H1 (cell line): Measurements from ENCODE around the gene CHDH. TPM values are rescaled to one million over a fixed set of nuclear protein-coding genes. Genes with fewer than 3 reads are reported as not detected.

Source experiments
- CTCF ChIA-PET: fragments of 300-600 bp; sonication (Branson Sonifier 250); formaldehyde crosslinking; loops from one replicate; lab custom pipeline; 2021; ENCODE audit not compliant: partially characterized antibody; lab: Charles Lee
- POLR2A ChIA-PET: fragments of 300-600 bp; sonication (Branson Sonifier 250); formaldehyde crosslinking; loops from one replicate; lab custom pipeline; 2021; ENCODE audit warnings: inconsistent platforms; ENCODE audit not compliant: partially characterized antibody; lab: Charles Lee
- DNase-seq, 2 experiments: peaks; one replicate each; pipeline versions ENCODE4 v3.0.0 to v3.0.0-alpha.2; 2010 to 2022; ENCODE audit warnings: low spot score in 2 of 2, low read depth in 1 of 2, mixed read lengths in 1 of 2
- FAIRE-seq: peaks from 2 replicates; lab custom pipeline; 2011; peaks lifted over from hg19 to GRCh38; lab: Jason Lieb, UNC
- H2AFZ ChIP-seq: 2 replicates; pipeline ENCODE4 v1.8.1; 2012; ENCODE audit warnings: low read length, inconsistent platforms
- H2AK5ac ChIP-seq: 2 replicates; pipeline ENCODE4 v1.6.1; 2013; ENCODE audit warnings: low read depth, low read length
- H2BK120ac ChIP-seq: replicated peaks from 2 replicates; pipeline ENCODE3; 2013; ENCODE audit warnings: low read depth, low read length, inconsistent platforms
- H2BK12ac ChIP-seq: 2 replicates; pipeline ENCODE4 v1.6.1; 2013; ENCODE audit warnings: low read depth, low read length
- H2BK15ac ChIP-seq: 2 replicates; pipeline ENCODE4 v1.6.1; 2013; ENCODE audit warnings: low read length
- H2BK20ac ChIP-seq: 2 replicates; pipeline ENCODE4 v1.6.1; 2013; ENCODE audit warnings: low read length
- H2BK5ac ChIP-seq: 2 replicates; pipeline ENCODE4 v1.6.1; 2013; ENCODE audit warnings: low read depth, low read length
- H3K14ac ChIP-seq: 2 replicates; pipeline ENCODE4 v1.6.1; 2013; ENCODE audit warnings: inconsistent platforms; ENCODE audit not compliant: insufficient read length
- H3K18ac ChIP-seq: 2 replicates; pipeline ENCODE4 v1.6.1; 2013; ENCODE audit warnings: low read length; ENCODE audit errors: extremely low read depth
- H3K23ac ChIP-seq: 2 replicates; pipeline ENCODE4 v1.6.1; 2013; ENCODE audit warnings: inconsistent platforms; ENCODE audit not compliant: insufficient read length
- H3K23me2 ChIP-seq: 2 replicates; pipeline ENCODE4 v1.6.1; 2013; ENCODE audit warnings: low read depth, low read length
- H3K27ac ChIP-seq: 2 replicates; pipeline ENCODE4 v1.6.1; 2011; ENCODE audit warnings: low read depth, low read length, inconsistent platforms
- H3K27me3 ChIP-seq, 4 experiments: replicated peaks in 1 of 4; 1 replicate in 1 of 4; 2 replicates in 3 of 4; pipeline versions ENCODE4 v1.6.1 to v1.8.1; 2011 to 2013; ENCODE audit warnings: low read length in 3 of 4, mild to moderate bottlenecking in 3 of 4, inconsistent platforms in 2 of 4, mixed read lengths in 2 of 4, moderate library complexity in 1 of 4; ENCODE audit not compliant: control insufficient read depth in 3 of 4, insufficient read depth in 3 of 4; ENCODE audit errors: extremely low read depth in 1 of 4
- H3K36me3 ChIP-seq, 4 experiments: 2 replicates each; pipeline versions ENCODE4 v1.6.1 to v1.8.1; 2011 to 2013; ENCODE audit warnings: mild to moderate bottlenecking in 4 of 4, low read length in 3 of 4, moderate library complexity in 2 of 4, control low read depth in 1 of 4, inconsistent platforms in 1 of 4; ENCODE audit not compliant: insufficient read depth in 4 of 4, control insufficient read depth in 2 of 4
- H3K4ac ChIP-seq: replicated peaks from 2 replicates; pipeline ENCODE3; 2013; ENCODE audit warnings: low read length, low read depth, mixed read lengths, inconsistent platforms; ENCODE audit not compliant: insufficient read length
- H3K4me1 ChIP-seq, 4 experiments: replicated peaks in 1 of 4; 1 replicate in 1 of 4; 2 replicates in 3 of 4; pipeline versions ENCODE4 v1.6.1 to v1.8.1; 2011 to 2013; ENCODE audit warnings: low read length in 3 of 4, inconsistent platforms in 2 of 4, mixed read lengths in 1 of 4; ENCODE audit not compliant: insufficient read depth in 4 of 4, control insufficient read depth in 3 of 4
- H3K4me2 ChIP-seq, 2 experiments: 2 replicates each; pipeline versions ENCODE4 v1.6.1 to v1.8.1; 2011 to 2013; ENCODE audit warnings: low read depth in 2 of 2, low read length in 2 of 2, control low read depth in 1 of 2, inconsistent platforms in 1 of 2, mild to moderate bottlenecking in 1 of 2; ENCODE audit not compliant: insufficient read depth in 1 of 2
- H3K4me3 ChIP-seq, 4 experiments: fragments of 200-600, 300-600 bp in 1 of 4; sonication (generic), shearing (Covaris generic), sonication (Bioruptor Twin) in 1 of 4; 2 replicates each; pipeline versions ENCODE4 v1.5.1 to v1.8.1; 2011 to 2016; ENCODE audit warnings: low read length in 4 of 4, low read depth in 3 of 4, control low read depth in 2 of 4, inconsistent platforms in 2 of 4, mild to moderate bottlenecking in 2 of 4, mixed read lengths in 1 of 4, moderate library complexity in 1 of 4; ENCODE audit not compliant: insufficient read depth in 2 of 4; ENCODE audit errors: extremely low read depth in 1 of 4
- H3K56ac ChIP-seq: replicated peaks from 2 replicates; pipeline ENCODE3; 2013; ENCODE audit warnings: low read depth, mild to moderate bottlenecking, mixed read lengths, low read length, inconsistent platforms; ENCODE audit not compliant: insufficient read length
- H3K79me1 ChIP-seq: 2 replicates; pipeline ENCODE4 v1.6.1; 2013; ENCODE audit warnings: low read depth, low read length, control low read depth
- H3K79me2 ChIP-seq, 2 experiments: 2 replicates each; pipeline versions ENCODE4 v1.6.1 to v1.8.1; 2012 to 2013; ENCODE audit warnings: low read length in 2 of 2, mild to moderate bottlenecking in 2 of 2, inconsistent platforms in 1 of 2; ENCODE audit not compliant: insufficient read depth in 2 of 2, control insufficient read depth in 1 of 2
- H3K9ac ChIP-seq, 4 experiments: replicated peaks in 1 of 4; 1 replicate in 1 of 4; 2 replicates in 3 of 4; pipeline versions ENCODE4 v1.6.1 to v1.8.1; 2011 to 2013; ENCODE audit warnings: low read depth in 3 of 4, low read length in 3 of 4, control low read depth in 2 of 4, mild to moderate bottlenecking in 2 of 4, moderate library complexity in 2 of 4, inconsistent platforms in 1 of 4; ENCODE audit errors: extremely low read depth in 1 of 4
- H3K9me3 ChIP-seq, 2 experiments: 2 replicates each; pipeline versions ENCODE4 v1.6.1 to v1.8.1; 2012 to 2013; ENCODE audit warnings: mild to moderate bottlenecking in 2 of 2, moderate library complexity in 2 of 2, control low read depth in 1 of 2, inconsistent platforms in 1 of 2, low read depth in 1 of 2, low read length in 1 of 2, mixed read lengths in 1 of 2; ENCODE audit not compliant: insufficient read depth in 2 of 2
- H4K20me1 ChIP-seq, 2 experiments: replicated peaks in 1 of 2; 2 replicates each; pipeline versions ENCODE3 to v1.8.1; 2011 to 2013; ENCODE audit warnings: inconsistent platforms in 2 of 2, low read length in 2 of 2, mild to moderate bottlenecking in 1 of 2; ENCODE audit not compliant: insufficient read depth in 2 of 2, control insufficient read depth in 1 of 2
- H4K5ac ChIP-seq: 2 replicates; pipeline ENCODE4 v1.6.1; 2013; ENCODE audit warnings: low read length, low read depth, mixed read lengths, inconsistent platforms; ENCODE audit not compliant: insufficient read length
- H4K8ac ChIP-seq: 2 replicates; pipeline ENCODE4 v1.8.0; 2013; ENCODE audit warnings: mild to moderate bottlenecking, moderate library complexity, low read length, inconsistent platforms; ENCODE audit not compliant: insufficient read depth; ENCODE audit errors: extremely low read depth
- H4K91ac ChIP-seq: replicated peaks from 2 replicates; pipeline ENCODE3; 2013; ENCODE audit warnings: low read length, mixed read lengths, inconsistent platforms; ENCODE audit not compliant: insufficient read length
- ATF2 ChIP-seq: IDR thresholded peaks from 2 replicates; pipeline ENCODE4 v1.6.1; 2012; ENCODE audit warnings: low read length, inconsistent platforms
- CREB1 ChIP-seq: IDR thresholded peaks from 2 replicates; pipeline ENCODE4 v1.6.1; 2012; ENCODE audit warnings: inconsistent platforms
- EZH2 ChIP-seq: fragments of 200-600 bp; sonication (generic); IDR thresholded peaks from 2 replicates; pipeline ENCODE4 v1.7.1; 2012; ENCODE audit warnings: low read depth, mild to moderate bottlenecking, moderate library complexity, low read length, inconsistent platforms; ENCODE audit not compliant: severe bottlenecking
- KDM5A ChIP-seq: fragments of 200-600 bp; IDR thresholded peaks from 2 replicates; pipeline ENCODE4 v1.7.1; 2012; ENCODE audit warnings: mild to moderate bottlenecking, low read length, inconsistent platforms, mixed read lengths
- YY1 ChIP-seq: IDR thresholded peaks from 2 replicates; pipeline ENCODE4 v1.6.1; 2011; ENCODE audit warnings: low read depth, mild to moderate bottlenecking, low read length
- WGBS, 2 experiments: shearing (Covaris generic) in 1 of 2; methylation state at CpG; one replicate each; pipeline versions ENCODE4 v1.1.6 to v1.1.7; 2013 to 2015; ENCODE audit warnings: low lambda C conversion rate in 2 of 2, mixed read lengths in 2 of 2, inconsistent platforms in 1 of 2, low coverage in 1 of 2, missing lambda C conversion rate in 1 of 2; ENCODE audit not compliant: insufficient replicate concordance in 2 of 2, insufficient coverage in 1 of 2, insufficient read length in 1 of 2; ENCODE audit errors: extremely low coverage in 1 of 2, missing lambda C conversion rate in 1 of 2; 5-methylcytosine and 5-hydroxymethylcytosine counted together
- polyA plus RNA-seq, 7 experiments: library from polyadenylated mRNA; depleted of rRNA in 3 of 7; stranded (reverse) in 5 of 7; unstranded in 2 of 7; fragments of >200 nt in 5 of 7; fragments of 200-250 nt in 2 of 7; gene quantifications; 1 replicate in 5 of 7; 2 replicates in 1 of 7; 4 replicates in 1 of 7; pipeline versions ENCODE4 v1.2.1 to v1.2.3, GENCODE V29; 2011 to 2013; ENCODE audit warnings: missing spikeins in 2 of 7, mixed read lengths in 2 of 7
- total RNA-seq: library from RNA; stranded (reverse); fragmentation: NEBNext Ultra II Directional; extraction: Animal tissue kit (Norgen Biotek cat#: 25700); gene quantifications from 2 replicates; pipeline ENCODE4 v1.2.1, GENCODE V29; 2021
- TF ChIP-seq, protein P1 (sequence below): IDR thresholded peaks from 2 replicates; pipeline ENCODE4 v1.6.1; 2012; ENCODE audit warnings: inconsistent platforms

Gene CHDH
- total and polyA plus RNA-seq, 2 of the 8 experiments (the other 6 are each of a cell fraction or from before 2014, with no cell fraction given): 4.9 to 10.3 TPM

GRCh38 chr3:53890726-53891475 is 44.7 kb upstream of the CHDH start:
- peak overlapping the region; percentile 56; the same call in 1 of the 2 replicates for H2BK5ac ChIP-seq
- H2BK12ac ChIP-seq: peak overlapping the region; percentile 41; the same call in 1 of the 2 replicates
- H3K36me3 ChIP-seq: peaks cover 0 to 9% (median 3%) of the 10 kb centered on the region in 4 experiments; a peak in 4 of 8 replicates
- H2BK120ac ChIP-seq: no peak overlapping the region
- peak overlapping the region; percentile 74 to 86 for H3K4me2 ChIP-seq
- H3K23me2 ChIP-seq: 0 out of 2 replicates have a peak, but pooled peaks cover 3% of the 10 kb centered on the region
- no peak for FAIRE-seq
- H2AK5ac ChIP-seq: no peak overlapping the region; the same call in 1 of the 2 replicates
- H3K56ac ChIP-seq: no peak overlapping the region
- H3K27me3 ChIP-seq: peaks cover 0 to 8% (median 1%) of the 10 kb centered on the region in 4 experiments; a peak in 2 of 7 replicates
- H3K23ac ChIP-seq: no peak overlapping the region
- no peak overlapping the region for H4K91ac ChIP-seq
- peak overlapping the region; percentile 98; the same call in 1 of the 2 replicates for H4K8ac ChIP-seq
- CTCF ChIA-PET: no interaction called here
- H2BK20ac ChIP-seq: no peak overlapping the region
- 17% methylated on average over 21 of the region's 21 CpGs; no CpG with 5 or more reads in 1 of the 2 experiments for WGBS, 2 experiments
- TF ChIP-seq ATF2 (no peak; the same call in 1 of the 2 replicates), KDM5A (0 out of 2 replicates have a peak, but pooled peaks have one; percentile 28), EZH2 (no peak), YY1 (no peak), CREB1 (peak; percentile 29; the same call in 1 of the 2 replicates)
- TF ChIP-seq, protein P1, sequence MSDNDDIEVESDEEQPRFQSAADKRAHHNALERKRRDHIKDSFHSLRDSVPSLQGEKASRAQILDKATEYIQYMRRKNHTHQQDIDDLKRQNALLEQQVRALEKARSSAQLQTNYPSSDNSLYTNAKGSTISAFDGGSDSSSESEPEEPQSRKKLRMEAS: no peak
- TF ChIP-seq, all 59 proteins: peak for 2
- H3K79me1 ChIP-seq: no peaks in the 10 kb centered on the region
- H2BK15ac ChIP-seq: no peak overlapping the region
- DNase-seq: peak in 1 of 2 experiments; percentile 47
- peaks cover 0 to 4% (median 2%) of the 10 kb centered on the region in 4 experiments; a peak in 3 of 7 replicates for H3K4me1 ChIP-seq
- H3K79me2 ChIP-seq: peaks cover 0 to 37% of the 10 kb centered on the region in 2 experiments; a peak in 3 of 4 replicates
- no peak overlapping the region for H4K5ac ChIP-seq
- no peak overlapping the region for H3K4ac ChIP-seq
- peak overlapping the region; percentile 85 for H3K27ac ChIP-seq
- no peaks in the 10 kb centered on the region for H3K9me3 ChIP-seq
- no peak overlapping the region for H2AFZ ChIP-seq
- peak overlapping the region; percentile 80 to 94 (median 90) for H3K4me3 ChIP-seq
- no peak overlapping the region for H3K14ac ChIP-seq
- H3K9ac ChIP-seq: peak overlapping the region; percentile 64 to 97 (median 88)
- POLR2A ChIA-PET: interaction anchor here (0.8 to 2.0 kb wide), 4 partner anchors 9 to 66 kb away, joined by 3 to 11 read pairs (median 6); partner anchors contain the start of gene ACTR8
- no peak overlapping the region for H3K18ac ChIP-seq
- peaks cover 0 to 2% of the 10 kb centered on the region in 2 experiments for H4K20me1 ChIP-seq
